Measurements from ENCODE around the gene FUBP3. TPM values are rescaled to one million over a fixed set of nuclear protein-coding genes. Genes with fewer than 3 reads are reported as not detected.

FUBP3 gene
- total and polyA plus RNA-seq, 12 donors = 18.3 to 52.3 (median 39.3) TPM

GRCh38 chr9:130635721-130636647 is 56.6 kb downstream of the FUBP3 start:
- WGBS, 4 donors = 94 to 96% (median 95%) methylated on average over 16 to 33 of the region's 33 CpGs
- intact Hi-C loops (cut with DNase I) = no loop called here
- TF ChIP-seq POLR2A (IDR thresholded peaks at IDR 0.05) = no peak
- no peak for TF ChIP-seq CTCF (IDR thresholded peaks at IDR 0.05)
- Histone ChIP-seq H3K4me3 (no peak overlapping the region), H3K27ac (no peak overlapping the region), H3K36me3 (replicated peaks in 1 of 2) (peaks cover 0 to 64% of the 10 kb centered on the region in 2 donors), H3K27me3 (no peaks in the 10 kb centered on the region), H3K4me1 (replicated peaks in 1 of 2) (no peaks in the 10 kb centered on the region), H3K9me3 (replicated peaks in 1 of 3) (no peaks in the 10 kb centered on the region)
- no peak for DNase-seq

DNA sequence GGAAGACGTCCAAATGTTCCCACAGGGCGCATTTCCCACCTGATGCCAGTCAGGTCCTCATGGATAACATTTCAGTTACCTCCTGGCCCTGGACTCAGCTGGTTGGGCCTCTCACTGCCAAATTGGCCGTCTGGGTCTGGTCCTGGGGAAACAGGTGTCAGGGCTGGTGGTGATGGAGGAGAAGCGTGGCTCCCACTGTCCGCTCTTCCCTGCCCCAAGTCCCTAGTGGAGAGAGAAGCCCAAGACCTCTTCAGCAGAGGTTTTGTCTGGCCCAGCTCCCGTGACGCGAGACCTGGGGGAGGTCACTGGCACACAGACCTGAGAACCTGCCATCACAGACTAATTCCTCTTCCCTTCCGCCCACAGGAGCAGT is 57.3 kb downstream of the FUBP3 start:
- intact Hi-C loops (cut with DNase I) = no loop called here
- Histone ChIP-seq H3K27ac (no peak overlapping the region), H3K4me3 (no peak overlapping the region), H3K9me3 (replicated peaks in 1 of 3) (no peaks in the 10 kb centered on the region), H3K27me3 (no peaks in the 10 kb centered on the region), H3K36me3 (replicated peaks in 1 of 2) (peaks cover 0 to 58% of the 10 kb centered on the region in 2 donors), H3K4me1 (replicated peaks in 1 of 2) (no peaks in the 10 kb centered on the region)
- TF ChIP-seq CTCF (IDR thresholded peaks at IDR 0.05) = no peak
- no peak for TF ChIP-seq POLR2A (IDR thresholded peaks at IDR 0.05)
- DNase-seq = no peak
- 87 to 91% (median 89%) methylated on average over 5 to 9 of the region's 9 CpGs for WGBS, 4 donors

DNA sequence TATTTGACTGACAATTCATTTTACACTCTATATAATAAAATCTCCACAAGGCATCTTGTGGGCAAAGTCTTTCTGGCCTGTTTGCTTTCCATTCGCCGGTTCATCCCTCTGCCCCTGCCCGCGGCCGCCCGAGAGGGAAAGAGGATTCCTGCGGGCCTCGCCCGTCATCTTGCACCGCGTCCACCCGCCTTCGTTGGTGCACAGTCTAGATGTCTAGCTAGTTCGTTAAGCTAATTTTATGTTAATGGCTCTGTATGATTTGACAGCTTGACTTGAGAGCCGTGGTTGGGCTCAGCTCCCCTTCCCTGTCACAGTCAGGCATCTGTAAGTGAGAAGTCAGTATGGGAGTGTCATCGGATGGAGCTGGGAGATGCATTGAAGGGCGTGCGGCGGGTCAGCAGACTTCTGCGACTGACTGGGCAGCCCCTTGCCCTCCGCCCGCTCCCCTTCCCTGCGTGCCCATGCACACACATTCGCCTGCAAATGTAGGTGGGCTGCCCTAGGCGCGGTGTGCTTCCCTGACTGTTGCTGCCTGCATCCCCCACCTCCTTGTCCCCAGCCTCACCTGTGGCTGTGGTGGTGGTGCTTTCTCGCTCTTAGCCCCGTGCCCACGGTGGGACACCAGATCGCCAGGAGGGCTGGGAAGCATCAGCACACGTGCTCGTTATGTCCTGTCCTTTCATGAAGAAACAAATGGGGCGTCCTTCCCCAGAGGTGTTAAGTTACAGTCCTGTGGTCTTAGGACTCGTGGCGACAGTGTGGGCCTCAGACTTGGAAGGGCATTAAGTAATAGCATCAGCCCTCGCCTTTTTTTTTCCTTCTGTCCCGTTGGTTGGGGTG is 59.1 kb downstream of the FUBP3 start:
- Histone ChIP-seq H3K4me3 (no peak overlapping the region), H3K27me3 (no peaks in the 10 kb centered on the region), H3K4me1 (replicated peaks in 1 of 2) (no peaks in the 10 kb centered on the region), H3K9me3 (replicated peaks in 1 of 3) (no peaks in the 10 kb centered on the region), H3K36me3 (replicated peaks in 1 of 2) (peaks cover 0 to 39% of the 10 kb centered on the region in 2 donors), H3K27ac (no peak overlapping the region)
- TF ChIP-seq POLR2A (IDR thresholded peaks at IDR 0.05) (no peak), CTCF (IDR thresholded peaks at IDR 0.05) (no peak)
- intact Hi-C loops (cut with DNase I) = no loop called here
- no peak for DNase-seq
- WGBS, 4 donors = 86 to 90% (median 88%) methylated on average over 34 to 37 of the region's 37 CpGs

GRCh38 chr9:130639124-130639765 is 59.9 kb downstream of the FUBP3 start:
- H3K36me3 ChIP-seq (replicated peaks in 1 of 2) = peaks cover 0 to 32% of the 10 kb centered on the region in 2 donors
- no peak overlapping the region for H3K27ac ChIP-seq
- no peaks in the 10 kb centered on the region for H3K27me3 ChIP-seq
- no peaks in the 10 kb centered on the region for H3K9me3 ChIP-seq (replicated peaks in 1 of 3)
- no peak for TF ChIP-seq POLR2A (IDR thresholded peaks at IDR 0.05)
- no peak for TF ChIP-seq CTCF (IDR thresholded peaks at IDR 0.05)
- WGBS, 4 donors = 76 to 80% (median 78%) methylated on average over 15 to 20 of the region's 20 CpGs
- no peak for DNase-seq
- H3K4me3 ChIP-seq = no peak overlapping the region
- H3K4me1 ChIP-seq (replicated peaks in 1 of 2) = no peaks in the 10 kb centered on the region
- intact Hi-C loops (cut with DNase I) = no loop called here

Data from adrenal gland (tissue), 12 donors.